Neural cell (in vitro differentiated cells): ENCODE results near the gene KIF16B. TPM values are rescaled to one million over a fixed set of nuclear protein-coding genes. Genes with fewer than 3 reads are reported as not detected.
"Not testable (repeated sequence)": the region's sequence is repeated elsewhere in the genome, so short reads cannot be mapped to it uniquely, and the experiment has no call there.

Source experiments
- H2AFZ ChIP-seq: fragments of 200-600, 300-800 bp; sonication (generic), shearing (Covaris generic); 2 replicates; pipeline ENCODE4 v1.6.0; 2014; ENCODE audit warnings: low read depth, mild to moderate bottlenecking, antibody characterized with exemption, low read length, moderate library complexity
- H3F3A ChIP-seq: fragments of 200-600 bp; shearing (Covaris generic); 2 replicates; pipeline ENCODE4 v1.6.1; 2016; ENCODE audit warnings: mild to moderate bottlenecking, moderate library complexity, mixed read lengths, antibody characterized with exemption, low read length; ENCODE audit not compliant: insufficient read depth, poor library complexity, severe bottlenecking
- H3K27ac ChIP-seq: fragments of 200-600, 300-800 bp; sonication (generic), shearing (Covaris generic); 2 replicates; pipeline ENCODE4 v1.5.1; 2014; ENCODE audit warnings: mild to moderate bottlenecking, low read length, moderate library complexity
- H3K27me3 ChIP-seq: fragments of 300-800, 200-600 bp; sonication (generic), shearing (Covaris generic); 2 replicates; pipeline ENCODE4 v1.6.0; 2014; ENCODE audit warnings: mild to moderate bottlenecking, low read depth, low read length, moderate library complexity; ENCODE audit not compliant: insufficient read depth
- H3K36me3 ChIP-seq: fragments of 300-800, 200-600 bp; sonication (generic), shearing (Covaris generic); 2 replicates; pipeline ENCODE4 v1.5.1; 2014; ENCODE audit warnings: mild to moderate bottlenecking, antibody characterized with exemption, low read length, moderate library complexity; ENCODE audit not compliant: insufficient read depth
- H3K4me2 ChIP-seq: fragments of 300-800, 200-600 bp; sonication (generic), shearing (Covaris generic); 2 replicates; pipeline ENCODE4 v1.6.0; 2014; ENCODE audit warnings: mild to moderate bottlenecking, low read length
- H3K4me3 ChIP-seq: fragments of 300-800, 200-600 bp; sonication (generic), shearing (Covaris generic); 2 replicates; pipeline ENCODE4 v1.5.1; 2014; ENCODE audit warnings: mild to moderate bottlenecking, low read length, moderate library complexity
- H3K79me2 ChIP-seq: fragments of 200-600 bp; shearing (Covaris generic); replicated peaks from 2 replicates; pipeline ENCODE4 v1.6.0; 2014; ENCODE audit warnings: mild to moderate bottlenecking, low read length, moderate library complexity; ENCODE audit not compliant: insufficient read depth
- H3K9ac ChIP-seq: fragments of 300-800, 200-600 bp; sonication (generic), shearing (Covaris generic); 2 replicates; pipeline ENCODE4 v1.6.1; 2016; ENCODE audit warnings: mild to moderate bottlenecking, low read length, mixed read lengths
- H3K9me2 ChIP-seq: fragments of 200-600 bp; shearing (Covaris generic); 2 replicates; pipeline ENCODE4 v1.6.1; 2016; ENCODE audit warnings: mild to moderate bottlenecking, low read length, mixed read lengths; ENCODE audit not compliant: insufficient read depth
- H3K9me3 ChIP-seq: fragments of 200-600, 300-800 bp; sonication (generic), shearing (Covaris generic); 2 replicates; pipeline ENCODE4 v1.6.1; 2016; ENCODE audit warnings: mild to moderate bottlenecking, mixed run types, low read length, moderate library complexity, mixed read lengths
- H4K20me1 ChIP-seq: fragments of 200-600 bp; shearing (Covaris generic); 2 replicates; pipeline ENCODE4 v1.6.1; 2016; ENCODE audit warnings: mild to moderate bottlenecking, mixed run types; ENCODE audit not compliant: insufficient read depth
- EP300 ChIP-seq: fragments of 450-650 bp; conservative IDR thresholded peaks from 2 replicates; pipeline ENCODE4 v1.6.1; 2014; ENCODE audit warnings: antibody characterized with exemption, mild to moderate bottlenecking, moderate library complexity; ENCODE audit not compliant: poor library complexity, severe bottlenecking
- EZH2 ChIP-seq: fragments of 200-600, 300-800 bp; shearing (Covaris generic), sonication (generic); IDR thresholded peaks from 2 replicates; pipeline ENCODE4 v1.6.1; 2014; ENCODE audit warnings: antibody characterized with exemption, low read length, borderline replicate concordance, mild to moderate bottlenecking; ENCODE audit not compliant: insufficient read depth, poor library complexity, severe bottlenecking
- MXI1 ChIP-seq: fragments of 450-650 bp; conservative IDR thresholded peaks from 2 replicates; pipeline ENCODE4 v1.6.1; 2014; ENCODE audit warnings: antibody characterized with exemption, mild to moderate bottlenecking; ENCODE audit not compliant: poor library complexity, severe bottlenecking
- POLR2AphosphoS5 ChIP-seq: IDR thresholded peaks from 2 replicates; pipeline ENCODE4 v1.6.1; 2012
- RAD21 ChIP-seq: fragments of 450-650 bp; conservative IDR thresholded peaks from 2 replicates; pipeline ENCODE4 v1.6.1; 2014; ENCODE audit warnings: antibody characterized with exemption, mild to moderate bottlenecking, moderate library complexity
- SMC3 ChIP-seq: fragments of 450-650 bp; conservative IDR thresholded peaks from 2 replicates; pipeline ENCODE4 v1.6.1; 2014; ENCODE audit warnings: antibody characterized with exemption, mild to moderate bottlenecking, moderate library complexity; ENCODE audit not compliant: poor library complexity
- TAF1 ChIP-seq: IDR thresholded peaks from 2 replicates; pipeline ENCODE4 v1.6.1; 2012; ENCODE audit warnings: low read depth
- polyA plus RNA-seq: library from polyadenylated mRNA; depleted of rRNA; stranded (reverse); fragments of >200 nt; gene quantifications from 2 replicates; pipeline ENCODE4 v1.2.3, GENCODE V29; 2014
- TF ChIP-seq, protein P1 (sequence below): fragments of 450-650 bp; IDR thresholded peaks from 2 replicates; pipeline ENCODE4 v1.5.1; 2014; ENCODE audit warnings: antibody characterized with exemption, mild to moderate bottlenecking, moderate library complexity; ENCODE audit not compliant: poor library complexity, severe bottlenecking
- TF ChIP-seq, protein P2 (sequence below): IDR thresholded peaks from 2 replicates; pipeline ENCODE4 v1.6.1; 2012; ENCODE audit warnings: borderline replicate concordance

The KIF16B gene
- polyA plus RNA-seq, 1 donor from 2014 or later, result 3.8 TPM

DNA sequence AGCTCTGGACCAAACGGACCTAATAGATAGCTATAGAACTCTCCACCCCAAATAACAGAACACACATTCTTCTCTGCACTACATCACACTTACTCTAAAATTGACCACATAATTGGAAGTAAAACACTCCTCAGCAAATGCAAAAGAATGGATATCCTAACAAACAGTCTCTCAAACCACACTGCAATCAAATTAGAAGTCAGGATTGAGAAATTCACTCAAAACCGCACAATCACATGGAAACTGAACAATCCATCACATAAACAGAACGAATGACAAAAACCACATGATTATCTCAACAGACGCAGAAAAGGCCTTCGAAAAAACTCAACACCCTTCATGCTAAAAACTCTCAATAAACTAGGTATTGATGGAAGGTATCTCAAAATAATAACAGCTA is 50.6 kb downstream of the KIF16B start:
- not testable (repeated sequence) for H4K20me1 ChIP-seq, H3K4me3 ChIP-seq, H3K27ac ChIP-seq, H3K9me3 ChIP-seq, H3K79me2 ChIP-seq, H3K27me3 ChIP-seq, H3K36me3 ChIP-seq, H3K4me2 ChIP-seq, H3F3A ChIP-seq, H3K9ac ChIP-seq, H2AFZ ChIP-seq, H3K9me2 ChIP-seq

DNA sequence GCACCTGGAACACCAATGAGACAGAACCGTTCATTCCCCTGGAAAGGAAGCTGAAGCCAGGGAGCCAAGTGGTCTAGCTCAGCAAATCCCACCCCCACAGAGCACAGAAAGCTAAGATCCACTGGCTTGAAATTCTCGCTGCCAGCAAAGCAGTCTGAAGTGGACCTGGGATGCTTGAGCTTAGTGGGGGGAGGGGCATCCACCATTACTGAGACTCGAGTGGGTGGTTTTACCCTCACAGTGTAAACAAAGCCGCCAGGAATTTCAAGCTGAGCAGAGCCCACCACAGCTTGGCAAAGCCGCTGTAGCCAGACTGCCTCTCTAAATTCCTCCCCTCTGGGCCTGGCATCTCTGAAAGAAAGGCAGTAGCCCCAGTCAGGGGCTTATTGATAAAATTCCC is 53.1 kb downstream of the KIF16B start:
- Histone ChIP-seq H3K36me3 (no peaks in the 10 kb centered on the region), H3K4me2 (no peak overlapping the region), H3K9me3 (no peaks in the 10 kb centered on the region), H3F3A (no peaks in the 10 kb centered on the region), H3K27ac (no peak overlapping the region), H3K4me3 (no peak overlapping the region), H4K20me1 (no peaks in the 10 kb centered on the region), H3K9me2 (no peaks in the 10 kb centered on the region), H3K79me2 (no peaks in the 10 kb centered on the region), H3K9ac (no peak overlapping the region), H3K27me3 (no peaks in the 10 kb centered on the region), H2AFZ (no peak overlapping the region)
- TF ChIP-seq, protein P1, sequence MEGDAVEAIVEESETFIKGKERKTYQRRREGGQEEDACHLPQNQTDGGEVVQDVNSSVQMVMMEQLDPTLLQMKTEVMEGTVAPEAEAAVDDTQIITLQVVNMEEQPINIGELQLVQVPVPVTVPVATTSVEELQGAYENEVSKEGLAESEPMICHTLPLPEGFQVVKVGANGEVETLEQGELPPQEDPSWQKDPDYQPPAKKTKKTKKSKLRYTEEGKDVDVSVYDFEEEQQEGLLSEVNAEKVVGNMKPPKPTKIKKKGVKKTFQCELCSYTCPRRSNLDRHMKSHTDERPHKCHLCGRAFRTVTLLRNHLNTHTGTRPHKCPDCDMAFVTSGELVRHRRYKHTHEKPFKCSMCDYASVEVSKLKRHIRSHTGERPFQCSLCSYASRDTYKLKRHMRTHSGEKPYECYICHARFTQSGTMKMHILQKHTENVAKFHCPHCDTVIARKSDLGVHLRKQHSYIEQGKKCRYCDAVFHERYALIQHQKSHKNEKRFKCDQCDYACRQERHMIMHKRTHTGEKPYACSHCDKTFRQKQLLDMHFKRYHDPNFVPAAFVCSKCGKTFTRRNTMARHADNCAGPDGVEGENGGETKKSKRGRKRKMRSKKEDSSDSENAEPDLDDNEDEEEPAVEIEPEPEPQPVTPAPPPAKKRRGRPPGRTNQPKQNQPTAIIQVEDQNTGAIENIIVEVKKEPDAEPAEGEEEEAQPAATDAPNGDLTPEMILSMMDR, result no peak
- TF ChIP-seq EZH2 (no peak), POLR2AphosphoS5 (no peak), TAF1 (no peak), MXI1 (no peak), EP300 (no peak), SMC3 (no peak), RAD21 (no peak)
- TF ChIP-seq, protein P2, sequence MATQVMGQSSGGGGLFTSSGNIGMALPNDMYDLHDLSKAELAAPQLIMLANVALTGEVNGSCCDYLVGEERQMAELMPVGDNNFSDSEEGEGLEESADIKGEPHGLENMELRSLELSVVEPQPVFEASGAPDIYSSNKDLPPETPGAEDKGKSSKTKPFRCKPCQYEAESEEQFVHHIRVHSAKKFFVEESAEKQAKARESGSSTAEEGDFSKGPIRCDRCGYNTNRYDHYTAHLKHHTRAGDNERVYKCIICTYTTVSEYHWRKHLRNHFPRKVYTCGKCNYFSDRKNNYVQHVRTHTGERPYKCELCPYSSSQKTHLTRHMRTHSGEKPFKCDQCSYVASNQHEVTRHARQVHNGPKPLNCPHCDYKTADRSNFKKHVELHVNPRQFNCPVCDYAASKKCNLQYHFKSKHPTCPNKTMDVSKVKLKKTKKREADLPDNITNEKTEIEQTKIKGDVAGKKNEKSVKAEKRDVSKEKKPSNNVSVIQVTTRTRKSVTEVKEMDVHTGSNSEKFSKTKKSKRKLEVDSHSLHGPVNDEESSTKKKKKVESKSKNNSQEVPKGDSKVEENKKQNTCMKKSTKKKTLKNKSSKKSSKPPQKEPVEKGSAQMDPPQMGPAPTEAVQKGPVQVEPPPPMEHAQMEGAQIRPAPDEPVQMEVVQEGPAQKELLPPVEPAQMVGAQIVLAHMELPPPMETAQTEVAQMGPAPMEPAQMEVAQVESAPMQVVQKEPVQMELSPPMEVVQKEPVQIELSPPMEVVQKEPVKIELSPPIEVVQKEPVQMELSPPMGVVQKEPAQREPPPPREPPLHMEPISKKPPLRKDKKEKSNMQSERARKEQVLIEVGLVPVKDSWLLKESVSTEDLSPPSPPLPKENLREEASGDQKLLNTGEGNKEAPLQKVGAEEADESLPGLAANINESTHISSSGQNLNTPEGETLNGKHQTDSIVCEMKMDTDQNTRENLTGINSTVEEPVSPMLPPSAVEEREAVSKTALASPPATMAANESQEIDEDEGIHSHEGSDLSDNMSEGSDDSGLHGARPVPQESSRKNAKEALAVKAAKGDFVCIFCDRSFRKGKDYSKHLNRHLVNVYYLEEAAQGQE, result no peak

DNA sequence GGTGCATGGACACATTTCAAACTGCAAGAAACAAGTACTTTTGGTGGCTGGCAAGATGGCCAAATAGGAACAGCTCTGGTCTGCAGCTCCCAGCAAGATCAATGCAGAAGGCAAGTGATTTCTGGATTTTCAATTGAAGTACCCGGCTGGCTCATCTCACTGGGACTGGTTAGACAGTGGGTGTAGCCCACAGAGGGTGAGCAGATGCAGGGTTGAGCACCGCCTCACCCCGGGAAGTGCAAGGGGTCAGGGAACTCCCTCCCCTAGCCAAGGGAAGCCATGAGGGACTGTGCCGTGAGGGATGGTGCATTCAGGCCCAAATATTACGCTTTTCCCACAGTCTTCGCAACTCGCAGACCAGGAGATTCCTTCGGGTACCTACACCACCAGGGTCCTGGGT is 53.6 kb downstream of the KIF16B start:
- H3K9me2 ChIP-seq, H3K27ac ChIP-seq, H3K9me3 ChIP-seq, H3K79me2 ChIP-seq, H2AFZ ChIP-seq, H3K4me2 ChIP-seq, H4K20me1 ChIP-seq, H3K9ac ChIP-seq, H3K27me3 ChIP-seq, H3K36me3 ChIP-seq, H3F3A ChIP-seq, H3K4me3 ChIP-seq: not testable (repeated sequence)
